Measurements from ENCODE around the gene JMJD1C. TPM values are rescaled to one million over a fixed set of nuclear protein-coding genes. Genes with fewer than 3 reads are reported as not detected.

Gene JMJD1C
- total RNA-seq, 1 experiment from 2014 or later, result 66.3 TPM

GRCh38 chr10:63423494-63423893 lies 42.3 kb downstream of the JMJD1C start:
- ChIA-PET CTCF (no interaction called here), POLR2A (no interaction called here), RAD21 (ENCODE audit: low non-redundant PET in 1 of 2, low total read pairs in 2 of 2, uncharacterized antibody in 2 of 2, unreplicated experiment in 2 of 2) (no interaction called here)
- H3K27me3 ChIP-seq (ENCODE audit: insufficient read depth, low read length), result no peaks in the 10 kb centered on the region
- no peaks in the 10 kb centered on the region for H4K20me1 ChIP-seq (ENCODE audit: insufficient read depth)
- no peaks in the 10 kb centered on the region for H3K4me1 ChIP-seq (ENCODE audit: control insufficient read depth in 1 of 2, insufficient read depth in 2 of 2, low read length in 2 of 2)
- H2AFZ ChIP-seq (ENCODE audit: low read depth, low read length, poor library complexity, severe bottlenecking), result no peak overlapping the region
- no peak overlapping the region for H3K27ac ChIP-seq (ENCODE audit: low read depth, low read length)
- H3K9me2 ChIP-seq (ENCODE audit: insufficient read depth), result no peaks in the 10 kb centered on the region
- no peak overlapping the region for H3K9ac ChIP-seq (ENCODE audit: low read length)
- no peak overlapping the region for H3K4me2 ChIP-seq (ENCODE audit: low read length)
- intact Hi-C loops (cut with micrococcal nuclease), result no loop called here
- no TSS peak for BruUV-seq (replicated peaks)
- H3K9me3 ChIP-seq (ENCODE audit: control insufficient read depth in 1 of 2, insufficient read depth in 1 of 2, low read depth in 1 of 2, low read length in 2 of 2), result no peaks in the 10 kb centered on the region
- no peaks in the 10 kb centered on the region for H3K36me3 ChIP-seq (ENCODE audit: control insufficient read depth in 1 of 2, insufficient read depth in 2 of 2, low read length in 2 of 2)
- ATAC-seq (no peak), DNase-seq (ENCODE audit: low read depth, low spot score) (no peak)
- peaks cover 90% of the 10 kb centered on the region for H3K79me2 ChIP-seq (ENCODE audit: insufficient read depth, low read length)
- no peak overlapping the region for H3K4me3 ChIP-seq (replicated peaks in 1 of 2; ENCODE audit: low read depth in 1 of 2, low read length in 2 of 2)
- TF ChIP-seq EZH2 (IDR thresholded peaks at IDR 0.05) (no peak), ZFX (IDR thresholded peaks at IDR 0.05) (no peak), CEBPB (IDR thresholded peaks at IDR 0.05; ENCODE audit: low read depth) (no peak), RAD21 (IDR thresholded peaks at IDR 0.05; ENCODE audit: low read depth) (no peak), ZBTB33 (IDR thresholded peaks at IDR 0.05; ENCODE audit: extremely low read depth, insufficient replicate concordance, low read length) (no peak), FOSL1 (IDR thresholded peaks at IDR 0.05; ENCODE audit: low read depth) (no peak), CBX3 (IDR thresholded peaks at IDR 0.05; ENCODE audit: low read depth) (no peak)

- Histone ChIP-seq H3K4me2 (ENCODE audit: low read length) (no peak overlapping the region), H4K20me1 (ENCODE audit: insufficient read depth) (peaks cover 5% of the 10 kb centered on the region; the same call in 1 of the 2 replicates), H3K36me3 (ENCODE audit: control insufficient read depth in 1 of 2, insufficient read depth in 2 of 2, low read length in 2 of 2) (no peaks in the 10 kb centered on the region), H2AFZ (ENCODE audit: low read depth, low read length, poor library complexity, severe bottlenecking) (no peak overlapping the region), H3K9ac (ENCODE audit: low read length) (no peak overlapping the region), H3K4me3 (replicated peaks in 1 of 2; ENCODE audit: low read depth in 1 of 2, low read length in 2 of 2) (no peak overlapping the region), H3K9me3 (ENCODE audit: control insufficient read depth in 1 of 2, insufficient read depth in 1 of 2, low read depth in 1 of 2, low read length in 2 of 2) (no peaks in the 10 kb centered on the region), H3K4me1 (ENCODE audit: control insufficient read depth in 1 of 2, insufficient read depth in 2 of 2, low read length in 2 of 2) (no peaks in the 10 kb centered on the region), H3K79me2 (ENCODE audit: insufficient read depth, low read length) (peaks cover 91% of the 10 kb centered on the region), H3K9me2 (ENCODE audit: insufficient read depth) (no peaks in the 10 kb centered on the region), H3K27ac (ENCODE audit: low read depth, low read length) (no peak overlapping the region), H3K27me3 (ENCODE audit: insufficient read depth, low read length) (no peaks in the 10 kb centered on the region)
- DNase-seq (ENCODE audit: low read depth, low spot score) (no peak), ATAC-seq (no peak)
- CTCF ChIA-PET, result no interaction called here
- intact Hi-C loops (cut with micrococcal nuclease), result no loop called here
- POLR2A ChIA-PET, result no interaction called here
- no TSS peak for BruUV-seq (replicated peaks)
- RAD21 ChIA-PET (ENCODE audit: low non-redundant PET in 1 of 2, low total read pairs in 2 of 2, uncharacterized antibody in 2 of 2, unreplicated experiment in 2 of 2), result no interaction called here
- no peak for TF ChIP-seq POLR2A (IDR thresholded peaks at IDR 0.05; ENCODE audit: borderline replicate concordance, extremely low read depth, insufficient read depth, insufficient read length)
- no peak for TF ChIP-seq CEBPB (IDR thresholded peaks at IDR 0.05; ENCODE audit: low read depth)
- no peak for TF ChIP-seq TCF7L2 (IDR thresholded peaks at IDR 0.05; ENCODE audit: borderline replicate concordance, extremely low read depth, insufficient read depth, insufficient read length)
- no peak for TF ChIP-seq ZBTB33 (IDR thresholded peaks at IDR 0.05; ENCODE audit: extremely low read depth, insufficient replicate concordance, low read length)
- TF ChIP-seq EZH2 (IDR thresholded peaks at IDR 0.05), result no peak
- TF ChIP-seq FOSL1 (IDR thresholded peaks at IDR 0.05; ENCODE audit: low read depth), result no peak
- no peak for TF ChIP-seq JUND (IDR thresholded peaks at IDR 0.05)
- TF ChIP-seq REST (IDR thresholded peaks at IDR 0.05; ENCODE audit: low read depth), result no peak
- TF ChIP-seq SIN3A (IDR thresholded peaks at IDR 0.05; ENCODE audit: low read depth), result no peak
- TF ChIP-seq ZNF274 (IDR thresholded peaks at IDR 0.05; ENCODE audit: low read depth, low read length), result no peak
- no peak for TF ChIP-seq POLR2AphosphoS5 (IDR thresholded peaks at IDR 0.05; ENCODE audit: low read depth, low read length)
Measured at GRCh38 chr10:63421591-63421990, 44.2 kb downstream of the JMJD1C start.

Measured in HCT116 (cell line).